NB4 (cell line): ENCODE data around the gene SLC4A7.

Experiments used
- CTCF ChIP-seq: IDR thresholded peaks from one replicate; pipeline ENCODE4 v1.5.1; 2012; ENCODE audit warnings: low read depth, low read length
- MAX ChIP-seq: IDR thresholded peaks from 2 replicates; pipeline ENCODE4 v1.6.1; 2011; ENCODE audit warnings: low read depth, low read length

GRCh38 chr3:27494784-27495183, 10.6 kb upstream of the SLC4A7 start:
- TF ChIP-seq CTCF: no peak
- no peak for TF ChIP-seq MAX
